Measurements from ENCODE around the gene PSMB7.

PSMB7 gene

GRCh38 chr9:124384210-124384609 is 31.0 kb downstream of the PSMB7 start:
- no peak for DNase-seq (ENCODE audit: low read depth in 2 of 2)

GRCh38 chr9:124381170-124381945 is 33.9 kb downstream of the PSMB7 start:
- DNase-seq (ENCODE audit: low read depth in 2 of 2): peak; percentile 38 to 45

GRCh38 chr9:124377551-124378406 is 37.5 kb downstream of the PSMB7 start:
- no peak for DNase-seq (ENCODE audit: low read depth in 2 of 2)

GRCh38 chr9:124376329-124376728 is 38.9 kb downstream of the PSMB7 start:
- DNase-seq (ENCODE audit: low read depth in 2 of 2): no peak

GRCh38 chr9:124375726-124376125 is 39.5 kb downstream of the PSMB7 start:
- DNase-seq (ENCODE audit: low read depth in 2 of 2): no peak

GRCh38 chr9:124373851-124374250 is 41.4 kb downstream of the PSMB7 start:
- no peak for DNase-seq (ENCODE audit: low read depth in 2 of 2)

GRCh38 chr9:124373386-124373785 is 41.9 kb downstream of the PSMB7 start:
- no peak for DNase-seq (ENCODE audit: low read depth in 2 of 2)

- no peak for DNase-seq (ENCODE audit: low read depth in 2 of 2)
Observed at GRCh38 chr9:124372038-124372437, 43.2 kb downstream of the PSMB7 start.

- peak in 1 of 2 experiments; percentile 34 for DNase-seq (ENCODE audit: low read depth in 2 of 2)
Observed at GRCh38 chr9:124370896-124371582, 44.2 kb downstream of the PSMB7 start.

GRCh38 chr9:124369231-124369797 is 45.9 kb downstream of the PSMB7 start:
- no peak for DNase-seq (ENCODE audit: low read depth in 2 of 2)

GRCh38 chr9:124368692-124369091 is 46.5 kb downstream of the PSMB7 start:
- no peak for DNase-seq (ENCODE audit: low read depth in 2 of 2)

GRCh38 chr9:124366476-124367220 is 48.6 kb downstream of the PSMB7 start:
- DNase-seq (ENCODE audit: low read depth in 2 of 2): no peak

- no peak for DNase-seq (ENCODE audit: low read depth in 2 of 2)
Observed at GRCh38 chr9:124365036-124365435, 50.2 kb downstream of the PSMB7 start.

GRCh38 chr9:124364141-124364540 is 51.1 kb downstream of the PSMB7 start:
- DNase-seq (ENCODE audit: low read depth in 2 of 2): no peak

- no peak for DNase-seq (ENCODE audit: low read depth in 2 of 2)
Observed at GRCh38 chr9:124363326-124364096, 51.7 kb downstream of the PSMB7 start.

- DNase-seq (ENCODE audit: low read depth in 2 of 2): no peak
Observed at GRCh38 chr9:124361128-124361527, 54.1 kb downstream of the PSMB7 start.

- no peak for DNase-seq (ENCODE audit: low read depth in 2 of 2)
Observed at GRCh38 chr9:124359855-124360678, 55.2 kb downstream of the PSMB7 start.

GRCh38 chr9:124359426-124359825 is 55.8 kb downstream of the PSMB7 start:
- no peak for DNase-seq (ENCODE audit: low read depth in 2 of 2)

GRCh38 chr9:124358631-124359030 is 56.6 kb downstream of the PSMB7 start:
- no peak for DNase-seq (ENCODE audit: low read depth in 2 of 2)

All from fibroblast of skin of left quadriceps (primary cell).